Measurements from ENCODE around the gene R3HDM4. TPM values are rescaled to one million over a fixed set of nuclear protein-coding genes. Genes with fewer than 3 reads are reported as not detected.

Gene R3HDM4
- total and polyA plus RNA-seq, 2 donors (not counting 3 experiments of a cell fraction or from before 2014, with no cell fraction given), result 51.8 to 53.9 TPM

- Histone ChIP-seq H3K36me3 (ENCODE audit: control insufficient read depth in 2 of 2, extremely low read depth in 1 of 2, insufficient read depth in 2 of 2, low read length in 2 of 2) (peaks cover 2 to 17% of the 10 kb centered on the region in 2 experiments), H3K4me3 (replicated peaks in 1 of 3; ENCODE audit: insufficient read depth in 1 of 3, low read depth in 1 of 3, low read length in 3 of 3) (peak within 1 kb of the TSS; percentile 54 to 91 (median 66)), H2AFZ (ENCODE audit: low read depth, low read length) (peak within 1 kb of the TSS; percentile 78), H3K4me1 (ENCODE audit: control insufficient read depth, extremely low read depth, insufficient read depth, low read length) (no peaks in the 10 kb centered on the region), H4K20me1 (replicated peaks; ENCODE audit: control insufficient read depth, extremely low read depth, insufficient read depth, low read length) (no peaks in the 10 kb centered on the region), H3K9me3 (replicated peaks; ENCODE audit: control insufficient read depth, insufficient read depth, low read length) (no peaks in the 10 kb centered on the region), H3K9me1 (replicated peaks; ENCODE audit: control insufficient read depth, extremely low read depth, insufficient read depth, low read length) (no peaks in the 10 kb centered on the region), H3K4me2 (ENCODE audit: insufficient read depth, low read length) (peak within 1 kb of the TSS; percentile 41), H3K9ac (replicated peaks; ENCODE audit: extremely low read depth, insufficient read depth, low read length) (peak within 1 kb of the TSS; percentile 59), H3K79me2 (ENCODE audit: control insufficient read depth, insufficient read depth, low read length) (peaks cover 5% of the 10 kb centered on the region), H3K27ac (ENCODE audit: insufficient read depth, low read depth, low read length) (peak within 1 kb of the TSS; percentile 64), H3K27me3 (ENCODE audit: control insufficient read depth in 2 of 2, insufficient read depth in 2 of 2, low read length in 2 of 2) (no peaks in the 10 kb centered on the region)
- TF ChIP-seq FOS (IDR thresholded peaks at IDR 0.05; ENCODE audit: borderline replicate concordance, insufficient read depth, low read length), result no peak
- TF ChIP-seq, protein P1, sequence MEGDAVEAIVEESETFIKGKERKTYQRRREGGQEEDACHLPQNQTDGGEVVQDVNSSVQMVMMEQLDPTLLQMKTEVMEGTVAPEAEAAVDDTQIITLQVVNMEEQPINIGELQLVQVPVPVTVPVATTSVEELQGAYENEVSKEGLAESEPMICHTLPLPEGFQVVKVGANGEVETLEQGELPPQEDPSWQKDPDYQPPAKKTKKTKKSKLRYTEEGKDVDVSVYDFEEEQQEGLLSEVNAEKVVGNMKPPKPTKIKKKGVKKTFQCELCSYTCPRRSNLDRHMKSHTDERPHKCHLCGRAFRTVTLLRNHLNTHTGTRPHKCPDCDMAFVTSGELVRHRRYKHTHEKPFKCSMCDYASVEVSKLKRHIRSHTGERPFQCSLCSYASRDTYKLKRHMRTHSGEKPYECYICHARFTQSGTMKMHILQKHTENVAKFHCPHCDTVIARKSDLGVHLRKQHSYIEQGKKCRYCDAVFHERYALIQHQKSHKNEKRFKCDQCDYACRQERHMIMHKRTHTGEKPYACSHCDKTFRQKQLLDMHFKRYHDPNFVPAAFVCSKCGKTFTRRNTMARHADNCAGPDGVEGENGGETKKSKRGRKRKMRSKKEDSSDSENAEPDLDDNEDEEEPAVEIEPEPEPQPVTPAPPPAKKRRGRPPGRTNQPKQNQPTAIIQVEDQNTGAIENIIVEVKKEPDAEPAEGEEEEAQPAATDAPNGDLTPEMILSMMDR (IDR thresholded peaks at IDR 0.05; ENCODE audit: extremely low read depth in 1 of 2, insufficient read depth in 1 of 2, low read depth in 1 of 2, low read length in 2 of 2), result no peak
- no peak for TF ChIP-seq EZH2 (IDR thresholded peaks at IDR 0.05; ENCODE audit: borderline replicate concordance, low read depth, low read length, severe bottlenecking)
- TF ChIP-seq, protein P2, sequence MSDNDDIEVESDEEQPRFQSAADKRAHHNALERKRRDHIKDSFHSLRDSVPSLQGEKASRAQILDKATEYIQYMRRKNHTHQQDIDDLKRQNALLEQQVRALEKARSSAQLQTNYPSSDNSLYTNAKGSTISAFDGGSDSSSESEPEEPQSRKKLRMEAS (IDR thresholded peaks at IDR 0.05; ENCODE audit: insufficient read depth, insufficient read length), result no peak
- TF ChIP-seq POLR2A (IDR thresholded peaks at IDR 0.05; ENCODE audit: low read depth, low read length), result peak; percentile 46
- TF ChIP-seq JUN (IDR thresholded peaks at IDR 0.05; ENCODE audit: borderline replicate concordance, insufficient read depth, insufficient read length, low read depth), result no peak
- peak; percentile 70 for TF ChIP-seq POLR2AphosphoS5 (IDR thresholded peaks at IDR 0.05; ENCODE audit: insufficient read depth, low read depth, low read length)
- no peak for TF ChIP-seq MYC (IDR thresholded peaks at IDR 0.05; ENCODE audit: low read depth, low read length)
- intact Hi-C loops (cut with micrococcal nuclease) (loop anchor here (2.0 kb wide), 1 partner anchor 20 kb away; the partner anchor contains the start of gene R3HDM4), dilution Hi-C loops (cut with MboI; ENCODE audit: extremely low pct_ligation_motif_present, low sequenced_read_pairs) (no loop called here)
- peak; percentile 90 for FAIRE-seq
- peak; percentile 95 for DNase-seq (ENCODE audit: low read depth, low spot score)
- TSS peak; percentile 100 for BruUV-seq (replicated peaks)
- CTCF ChIA-PET, result interaction anchor here (1.0 to 1.6 kb wide), 4 partner anchors 9 to 30 kb away, joined by 3 to 7 read pairs (median 4); no protein-coding TSS in a partner anchor
- POLR2A ChIA-PET, result interaction anchor here (0.6 to 0.9 kb wide), 2 partner anchors 241 to 376 kb away, joined by 4 to 5 read pairs; partner anchors contain the start of gene CIRBP
Observed at GRCh38 chr19:892894-893689, 19.9 kb downstream of the R3HDM4 start, which contains the start of the genes MED16 and RNU6-9. Gene MED16 (minus strand): TSS chr19:893187. CDS start chr19:891131, 2,056 bp downstream. Gene RNU6-9 (plus strand): TSS chr19:893484.

All from endothelial cell of umbilical vein (primary cell).